HepG2 (cell line): ENCODE results near the gene ISY1. TPM values are rescaled to one million over a fixed set of nuclear protein-coding genes. Genes with fewer than 3 reads are reported as not detected.

Source experiments
- ADNP ChIP-seq: sonication (generic); formaldehyde crosslinking; IDR thresholded peaks from 2 replicates; pipeline ENCODE4 v1.4.0; 2020; ENCODE audit warnings: missing genetic modification reagents
- BORCS8-MEF2B ChIP-seq: sonication (generic); formaldehyde crosslinking; IDR thresholded peaks from 2 replicates; pipeline ENCODE4 v1.8.0; 2022; ENCODE audit warnings: mild to moderate bottlenecking, missing genetic modification reagents
- NFRKB ChIP-seq: fragments of 450-650 bp; IDR thresholded peaks from 2 replicates; pipeline ENCODE4 v1.6.1; 2017
- NR2C2 ChIP-seq: sonication (generic); formaldehyde crosslinking; IDR thresholded peaks from 2 replicates; pipeline ENCODE4 v1.4.0; 2020; ENCODE audit warnings: missing genetic modification reagents, mild to moderate bottlenecking, moderate library complexity, borderline replicate concordance
- NR2F1 ChIP-seq, 2 experiments: fragments of 450-650 bp in 1 of 2; formaldehyde crosslinking in 1 of 2; IDR thresholded peaks; 2 replicates each; pipeline versions ENCODE4 v1.5.0 to v1.6.1; 2016 to 2020; ENCODE audit warnings: mild to moderate bottlenecking in 1 of 2, missing compliant biosample characterization in 1 of 2, missing genetic modification reagents in 1 of 2, moderate library complexity in 1 of 2
- NR2F6 ChIP-seq, 2 experiments: IDR thresholded peaks; 2 replicates each; pipeline ENCODE4 v1.6.1; 2016; ENCODE audit warnings: antibody characterized with exemption in 1 of 2, mild to moderate bottlenecking in 1 of 2
- PPARG ChIP-seq: conservative IDR thresholded peaks from 2 replicates; pipeline ENCODE4 v1.6.1; 2016; ENCODE audit warnings: missing biosample characterization, missing genetic modification reagents
- SATB2 ChIP-seq: sonication (generic); formaldehyde crosslinking; IDR thresholded peaks from 2 replicates; pipeline ENCODE4 v1.5.0; 2020; ENCODE audit warnings: missing genetic modification reagents
- SRY ChIP-seq: sonication (generic); formaldehyde crosslinking; IDR thresholded peaks from 2 replicates; pipeline ENCODE4 v1.8.0; 2022; ENCODE audit warnings: mild to moderate bottlenecking, missing genetic modification reagents
- STAG1 ChIP-seq: sonication (generic); formaldehyde crosslinking; IDR thresholded peaks from 2 replicates; pipeline ENCODE4 v1.4.0; 2020; ENCODE audit warnings: missing genetic modification reagents
- ZBTB1 ChIP-seq: sonication (generic); formaldehyde crosslinking; IDR thresholded peaks from 2 replicates; pipeline ENCODE4 v1.4.0; 2020; ENCODE audit warnings: missing genetic modification reagents, borderline replicate concordance
- ZC3H4 ChIP-seq: sonication (generic); formaldehyde crosslinking; IDR thresholded peaks from 2 replicates; pipeline ENCODE4 v1.4.0; 2020; ENCODE audit warnings: missing genetic modification reagents, borderline replicate concordance
- ZNF749 ChIP-seq: sonication (generic); formaldehyde crosslinking; IDR thresholded peaks from 2 replicates; pipeline ENCODE4 v1.8.0; 2022; ENCODE audit warnings: mild to moderate bottlenecking, missing genetic modification reagents, moderate library complexity, borderline replicate concordance
- ZNF878 ChIP-seq: sonication (generic); formaldehyde crosslinking; IDR thresholded peaks from 2 replicates; pipeline ENCODE4 v1.8.1; 2023; ENCODE audit warnings: mild to moderate bottlenecking, missing genetic modification reagents, moderate library complexity
- ZNF879 ChIP-seq: sonication (generic); formaldehyde crosslinking; IDR thresholded peaks from 2 replicates; pipeline ENCODE4 v1.8.1; 2023; ENCODE audit warnings: missing genetic modification reagents
- polyA plus RNA-seq, 8 experiments: library from polyadenylated mRNA; depleted of rRNA in 3 of 8; stranded (reverse) in 7 of 8; unstranded in 1 of 8; fragments of >200 nt; fragmentation: Illumina TruSeq in 4 of 8; extraction: Trizol in 4 of 8; gene quantifications; 2 replicates each; pipeline versions ENCODE4 v1.2.1 to v1.2.3, GENCODE V29; 2011 to 2016; ENCODE audit warnings: low read depth in 4 of 8, missing spikeins in 1 of 8, mixed read lengths in 1 of 8; ENCODE audit not compliant: insufficient read depth in 1 of 8
- total RNA-seq, 5 experiments: library from RNA; depleted of rRNA; stranded (reverse); fragments of >200 nt; fragmentation: Illumina TruSeq; extraction: Trizol; gene quantifications; 2 replicates each; pipeline ENCODE4 v1.2.3, GENCODE V29; 2016; ENCODE audit warnings: low read depth in 1 of 5
- TF ChIP-seq, protein P1 (sequence below): sonication (generic); formaldehyde crosslinking; IDR thresholded peaks from 2 replicates; pipeline ENCODE4 v1.4.0; 2020; ENCODE audit warnings: missing genetic modification reagents, mild to moderate bottlenecking, borderline replicate concordance
- TF ChIP-seq, protein P2 (sequence below): sonication (generic); formaldehyde crosslinking; IDR thresholded peaks from 2 replicates; pipeline ENCODE4 v1.4.0; 2020; ENCODE audit warnings: mild to moderate bottlenecking, missing genetic modification reagents
- TF ChIP-seq, protein P3 (sequence below): sonication (generic); formaldehyde crosslinking; IDR thresholded peaks from 2 replicates; pipeline ENCODE4 v1.4.0; 2020; ENCODE audit warnings: missing genetic modification reagents, borderline replicate concordance
- TF ChIP-seq, protein P4 (sequence below): sonication (generic); formaldehyde crosslinking; IDR thresholded peaks from 2 replicates; pipeline ENCODE4 v1.4.0; 2020; ENCODE audit warnings: low read depth, missing genetic modification reagents

The ISY1 gene
- total and polyA plus RNA-seq, 2 of the 13 experiments (the other 11 are each of a cell fraction or from before 2014, with no cell fraction given): 21.0 to 39.1 TPM

DNA sequence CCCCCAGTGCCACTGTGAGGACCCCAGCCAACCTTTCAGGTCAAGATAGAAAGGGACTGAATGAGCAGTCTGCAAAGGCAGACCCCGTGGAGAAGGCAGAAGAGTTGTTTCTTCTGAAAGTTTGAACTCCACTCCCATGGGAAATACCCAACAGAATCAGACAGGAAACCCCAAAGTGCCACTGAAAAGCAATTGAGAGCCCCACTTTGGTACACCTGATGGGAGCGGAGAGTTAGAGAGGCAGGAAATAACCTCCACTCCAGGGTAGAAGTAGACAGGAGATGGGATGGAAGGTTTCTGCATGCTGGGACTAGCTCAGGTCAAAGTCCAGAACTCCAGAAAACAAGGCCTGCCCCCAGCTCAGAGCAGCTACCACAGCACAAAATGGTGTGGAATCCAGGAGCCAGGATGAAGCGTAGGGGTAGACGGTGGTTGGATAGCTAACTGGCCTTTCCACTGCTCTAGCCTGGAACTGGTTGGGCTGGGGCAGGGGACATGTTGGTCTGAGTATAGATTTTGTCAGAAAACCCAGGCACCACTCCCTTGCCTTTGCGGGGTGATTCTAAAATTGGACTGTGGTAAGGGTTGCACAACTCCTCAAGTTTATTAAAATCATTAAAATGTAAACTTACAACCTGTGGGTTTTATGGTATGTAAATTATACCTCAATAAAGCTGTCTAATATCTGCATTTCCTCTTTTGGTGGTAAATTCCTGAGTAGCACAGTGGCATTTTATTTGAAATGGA lies 37.4 kb downstream of the ISY1 start (continued):
- TF ChIP-seq ZNF879 (CRISPR knock-in tag) (no peak), NR2C2 (no peak), ZC3H4 (CRISPR knock-in tag) (no peak), BORCS8-MEF2B (CRISPR knock-in tag) (no peak), SRY (no peak), NR2F6 (IDR thresholded peaks at IDR 0.05) (no peak), NR2F6 (CRISPR knock-in tag; IDR thresholded peaks at IDR 0.05) (peak; percentile 32; the same call in 1 of the 2 replicates), STAG1 (CRISPR knock-in tag) (no peak), ZNF749 (CRISPR knock-in tag) (no peak), NFRKB (no peak), NR2F1 (CRISPR knock-in tag; IDR thresholded peaks at IDR 0.05) (no peak), ZBTB1 (no peak), ZNF878 (CRISPR knock-in tag) (no peak), PPARG (0 out of 2 replicates have a peak, but pooled peaks have one; percentile 13), SATB2 (CRISPR knock-in tag) (no peak), ADNP (CRISPR knock-in tag) (no peak)
- TF ChIP-seq, protein P1, sequence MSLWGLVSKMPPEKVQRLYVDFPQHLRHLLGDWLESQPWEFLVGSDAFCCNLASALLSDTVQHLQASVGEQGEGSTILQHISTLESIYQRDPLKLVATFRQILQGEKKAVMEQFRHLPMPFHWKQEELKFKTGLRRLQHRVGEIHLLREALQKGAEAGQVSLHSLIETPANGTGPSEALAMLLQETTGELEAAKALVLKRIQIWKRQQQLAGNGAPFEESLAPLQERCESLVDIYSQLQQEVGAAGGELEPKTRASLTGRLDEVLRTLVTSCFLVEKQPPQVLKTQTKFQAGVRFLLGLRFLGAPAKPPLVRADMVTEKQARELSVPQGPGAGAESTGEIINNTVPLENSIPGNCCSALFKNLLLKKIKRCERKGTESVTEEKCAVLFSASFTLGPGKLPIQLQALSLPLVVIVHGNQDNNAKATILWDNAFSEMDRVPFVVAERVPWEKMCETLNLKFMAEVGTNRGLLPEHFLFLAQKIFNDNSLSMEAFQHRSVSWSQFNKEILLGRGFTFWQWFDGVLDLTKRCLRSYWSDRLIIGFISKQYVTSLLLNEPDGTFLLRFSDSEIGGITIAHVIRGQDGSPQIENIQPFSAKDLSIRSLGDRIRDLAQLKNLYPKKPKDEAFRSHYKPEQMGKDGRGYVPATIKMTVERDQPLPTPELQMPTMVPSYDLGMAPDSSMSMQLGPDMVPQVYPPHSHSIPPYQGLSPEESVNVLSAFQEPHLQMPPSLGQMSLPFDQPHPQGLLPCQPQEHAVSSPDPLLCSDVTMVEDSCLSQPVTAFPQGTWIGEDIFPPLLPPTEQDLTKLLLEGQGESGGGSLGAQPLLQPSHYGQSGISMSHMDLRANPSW: peak; percentile 72; the same call in 1 of the 2 replicates
- TF ChIP-seq, protein P2, sequence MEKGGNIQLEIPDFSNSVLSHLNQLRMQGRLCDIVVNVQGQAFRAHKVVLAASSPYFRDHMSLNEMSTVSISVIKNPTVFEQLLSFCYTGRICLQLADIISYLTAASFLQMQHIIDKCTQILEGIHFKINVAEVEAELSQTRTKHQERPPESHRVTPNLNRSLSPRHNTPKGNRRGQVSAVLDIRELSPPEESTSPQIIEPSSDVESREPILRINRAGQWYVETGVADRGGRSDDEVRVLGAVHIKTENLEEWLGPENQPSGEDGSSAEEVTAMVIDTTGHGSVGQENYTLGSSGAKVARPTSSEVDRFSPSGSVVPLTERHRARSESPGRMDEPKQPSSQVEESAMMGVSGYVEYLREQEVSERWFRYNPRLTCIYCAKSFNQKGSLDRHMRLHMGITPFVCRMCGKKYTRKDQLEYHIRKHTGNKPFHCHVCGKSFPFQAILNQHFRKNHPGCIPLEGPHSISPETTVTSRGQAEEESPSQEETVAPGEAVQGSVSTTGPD (CRISPR knock-in tag): no peak
- TF ChIP-seq, protein P3, sequence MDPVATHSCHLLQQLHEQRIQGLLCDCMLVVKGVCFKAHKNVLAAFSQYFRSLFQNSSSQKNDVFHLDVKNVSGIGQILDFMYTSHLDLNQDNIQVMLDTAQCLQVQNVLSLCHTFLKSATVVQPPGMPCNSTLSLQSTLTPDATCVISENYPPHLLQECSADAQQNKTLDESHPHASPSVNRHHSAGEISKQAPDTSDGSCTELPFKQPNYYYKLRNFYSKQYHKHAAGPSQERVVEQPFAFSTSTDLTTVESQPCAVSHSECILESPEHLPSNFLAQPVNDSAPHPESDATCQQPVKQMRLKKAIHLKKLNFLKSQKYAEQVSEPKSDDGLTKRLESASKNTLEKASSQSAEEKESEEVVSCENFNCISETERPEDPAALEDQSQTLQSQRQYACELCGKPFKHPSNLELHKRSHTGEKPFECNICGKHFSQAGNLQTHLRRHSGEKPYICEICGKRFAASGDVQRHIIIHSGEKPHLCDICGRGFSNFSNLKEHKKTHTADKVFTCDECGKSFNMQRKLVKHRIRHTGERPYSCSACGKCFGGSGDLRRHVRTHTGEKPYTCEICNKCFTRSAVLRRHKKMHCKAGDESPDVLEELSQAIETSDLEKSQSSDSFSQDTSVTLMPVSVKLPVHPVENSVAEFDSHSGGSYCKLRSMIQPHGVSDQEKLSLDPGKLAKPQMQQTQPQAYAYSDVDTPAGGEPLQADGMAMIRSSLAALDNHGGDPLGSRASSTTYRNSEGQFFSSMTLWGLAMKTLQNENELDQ (CRISPR knock-in tag): no peak
- TF ChIP-seq, protein P4, sequence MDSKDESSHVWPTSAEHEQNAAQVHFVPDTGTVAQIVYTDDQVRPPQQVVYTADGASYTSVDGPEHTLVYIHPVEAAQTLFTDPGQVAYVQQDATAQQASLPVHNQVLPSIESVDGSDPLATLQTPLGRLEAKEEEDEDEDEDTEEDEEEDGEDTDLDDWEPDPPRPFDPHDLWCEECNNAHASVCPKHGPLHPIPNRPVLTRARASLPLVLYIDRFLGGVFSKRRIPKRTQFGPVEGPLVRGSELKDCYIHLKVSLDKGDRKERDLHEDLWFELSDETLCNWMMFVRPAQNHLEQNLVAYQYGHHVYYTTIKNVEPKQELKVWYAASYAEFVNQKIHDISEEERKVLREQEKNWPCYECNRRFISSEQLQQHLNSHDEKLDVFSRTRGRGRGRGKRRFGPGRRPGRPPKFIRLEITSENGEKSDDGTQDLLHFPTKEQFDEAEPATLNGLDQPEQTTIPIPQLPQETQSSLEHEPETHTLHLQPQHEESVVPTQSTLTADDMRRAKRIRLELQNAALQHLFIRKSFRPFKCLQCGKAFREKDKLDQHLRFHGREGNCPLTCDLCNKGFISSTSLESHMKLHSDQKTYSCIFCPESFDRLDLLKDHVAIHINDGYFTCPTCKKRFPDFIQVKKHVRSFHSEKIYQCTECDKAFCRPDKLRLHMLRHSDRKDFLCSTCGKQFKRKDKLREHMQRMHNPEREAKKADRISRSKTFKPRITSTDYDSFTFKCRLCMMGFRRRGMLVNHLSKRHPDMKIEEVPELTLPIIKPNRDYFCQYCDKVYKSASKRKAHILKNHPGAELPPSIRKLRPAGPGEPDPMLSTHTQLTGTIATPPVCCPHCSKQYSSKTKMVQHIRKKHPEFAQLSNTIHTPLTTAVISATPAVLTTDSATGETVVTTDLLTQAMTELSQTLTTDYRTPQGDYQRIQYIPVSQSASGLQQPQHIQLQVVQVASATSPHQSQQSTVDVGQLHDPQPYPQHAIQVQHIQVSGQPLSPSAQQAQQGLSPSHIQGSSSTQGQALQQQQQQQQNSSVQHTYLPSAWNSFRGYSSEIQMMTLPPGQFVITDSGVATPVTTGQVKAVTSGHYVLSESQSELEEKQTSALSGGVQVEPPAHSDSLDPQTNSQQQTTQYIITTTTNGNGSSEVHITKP (CRISPR knock-in tag): 0 out of 2 replicates have a peak, but pooled peaks have one; percentile 48
